Osteoblast (primary cell): ENCODE results near the gene SYT9. TPM values are rescaled to one million over a fixed set of nuclear protein-coding genes. Genes with fewer than 3 reads are reported as not detected.

Experiments used
- DNase-seq: peaks from one replicate; pipeline ENCODE4 v3.0.0; 2011; ENCODE audit warnings: low spot score, mixed read lengths; ENCODE audit not compliant: insufficient read length; ENCODE audit errors: missing footprints
- H2AFZ ChIP-seq: 2 replicates; pipeline ENCODE4 v1.6.0; 2011; ENCODE audit warnings: mild to moderate bottlenecking, low read length
- H3K27ac ChIP-seq: 2 replicates; pipeline ENCODE4 v1.5.1; 2011; ENCODE audit warnings: mild to moderate bottlenecking, low read depth, low read length, moderate library complexity
- H3K27me3 ChIP-seq: 2 replicates; pipeline ENCODE4 v1.6.0; 2012; ENCODE audit warnings: mild to moderate bottlenecking, control low read depth, inconsistent platforms, low read length, moderate library complexity; ENCODE audit not compliant: insufficient read depth
- H3K36me3 ChIP-seq: 2 replicates; pipeline ENCODE4 v1.5.1; 2011; ENCODE audit warnings: mild to moderate bottlenecking, low read length, control low read depth, moderate library complexity; ENCODE audit not compliant: insufficient read depth
- H3K4me1 ChIP-seq: 2 replicates; pipeline ENCODE4 v1.5.1; 2011; ENCODE audit warnings: mild to moderate bottlenecking, low read length, control low read depth, moderate library complexity; ENCODE audit not compliant: insufficient read depth
- H3K4me2 ChIP-seq: 2 replicates; pipeline ENCODE4 v1.6.0; 2011; ENCODE audit warnings: mild to moderate bottlenecking, low read length; ENCODE audit not compliant: insufficient read depth
- H3K4me3 ChIP-seq: fragments of 200-600 bp; sonication (generic); 3 replicates; pipeline ENCODE4 v1.5.1; 2012; ENCODE audit warnings: mild to moderate bottlenecking, low read length, inconsistent platforms; ENCODE audit not compliant: insufficient read depth
- H3K79me2 ChIP-seq: 2 replicates; pipeline ENCODE4 v1.6.0; 2012; ENCODE audit warnings: mild to moderate bottlenecking, low read length, control low read depth, inconsistent platforms; ENCODE audit not compliant: insufficient read depth
- H3K9me3 ChIP-seq: 2 replicates; pipeline ENCODE4 v1.5.1; 2011; ENCODE audit warnings: low read depth, low read length, control low read depth
- H4K20me1 ChIP-seq: 2 replicates; pipeline ENCODE4 v1.6.0; 2012; ENCODE audit warnings: mild to moderate bottlenecking, low read length, control low read depth; ENCODE audit not compliant: insufficient read depth
- CTCF ChIP-seq: IDR thresholded peaks from 2 replicates; pipeline ENCODE4 v1.5.1; 2011; ENCODE audit warnings: mild to moderate bottlenecking, low read depth, low read length, moderate library complexity; ENCODE audit errors: extremely low read depth
- total RNA-seq: library from RNA; depleted of rRNA; stranded (reverse); fragments of >200 nt; gene quantifications from 2 replicates; pipeline ENCODE4 v1.2.3, GENCODE V29; 2012

SYT9 gene
- total RNA-seq, 1 donor, result not detected

GRCh38 chr11:7286178-7286577 lies 34.5 kb downstream of the SYT9 start:
- no peak overlapping the region for H3K4me2 ChIP-seq
- H3K36me3 ChIP-seq, result no peaks in the 10 kb centered on the region
- H3K27me3 ChIP-seq, result no peaks in the 10 kb centered on the region
- no peak overlapping the region for H2AFZ ChIP-seq
- no peak for DNase-seq
- H3K9me3 ChIP-seq, result no peaks in the 10 kb centered on the region
- H3K27ac ChIP-seq, result no peak overlapping the region
- no peak overlapping the region for H3K4me3 ChIP-seq
- no peaks in the 10 kb centered on the region for H3K79me2 ChIP-seq
- H3K4me1 ChIP-seq, result no peaks in the 10 kb centered on the region
- no peaks in the 10 kb centered on the region for H4K20me1 ChIP-seq
- no peak for TF ChIP-seq CTCF

- Histone ChIP-seq H3K27ac (no peak overlapping the region), H3K4me1 (no peaks in the 10 kb centered on the region), H3K36me3 (no peaks in the 10 kb centered on the region), H3K9me3 (no peaks in the 10 kb centered on the region), H4K20me1 (no peaks in the 10 kb centered on the region), H3K27me3 (no peaks in the 10 kb centered on the region), H3K4me3 (no peak overlapping the region), H2AFZ (no peak overlapping the region), H3K79me2 (no peaks in the 10 kb centered on the region), H3K4me2 (no peak overlapping the region)
- DNase-seq, result no peak
- TF ChIP-seq CTCF, result no peak
These were observed 39.6 kb downstream of the SYT9 start for GRCh38 chr11:7291100-7291829.

- no peak for TF ChIP-seq CTCF
- no peaks in the 10 kb centered on the region for H3K9me3 ChIP-seq
- H3K36me3 ChIP-seq, result no peaks in the 10 kb centered on the region
- no peaks in the 10 kb centered on the region for H3K27me3 ChIP-seq
- no peak overlapping the region for H2AFZ ChIP-seq
- no peaks in the 10 kb centered on the region for H3K79me2 ChIP-seq
- H3K4me1 ChIP-seq, result no peaks in the 10 kb centered on the region
- no peaks in the 10 kb centered on the region for H4K20me1 ChIP-seq
- no peak for DNase-seq
- no peak overlapping the region for H3K4me3 ChIP-seq
- H3K27ac ChIP-seq, result no peak overlapping the region
- H3K4me2 ChIP-seq, result no peak overlapping the region
These were observed 41.2 kb downstream of the SYT9 start for GRCh38 chr11:7292922-7293321.

- TF ChIP-seq CTCF, result no peak
- Histone ChIP-seq H3K9me3 (no peaks in the 10 kb centered on the region), H4K20me1 (no peaks in the 10 kb centered on the region), H3K4me1 (no peaks in the 10 kb centered on the region), H3K4me2 (no peak overlapping the region), H2AFZ (no peak overlapping the region), H3K79me2 (no peaks in the 10 kb centered on the region), H3K36me3 (no peaks in the 10 kb centered on the region), H3K27ac (no peak overlapping the region), H3K4me3 (no peak overlapping the region), H3K27me3 (no peaks in the 10 kb centered on the region)
- no peak for DNase-seq
These were observed 47.7 kb downstream of the SYT9 start for GRCh38 chr11:7299393-7299792.
